HepG2 (cell line): ENCODE measurements around the gene DARS2. TPM values are rescaled to one million over a fixed set of nuclear protein-coding genes. Genes with fewer than 3 reads are reported as not detected.

Source experiments
- ATAC-seq: fragments of 200-7000 bp; cut with Tn5 transposase; 3 replicates; pipeline ENCODE4 v1.9.1; 2020; ENCODE audit warnings: mild to moderate bottlenecking, moderate library complexity
- BruUV-seq: library from RNA; stranded (reverse); fragments of 400-500 nt; replicated peaks from 2 replicates; lab custom pipeline; 2021; lab: Mats Ljungman, UMichigan
- CTCF ChIA-PET: fragments of 300-600 bp; formaldehyde crosslinking; extraction: SDS; loops from one replicate; lab custom pipeline; 2021; ENCODE audit warnings: low total read pairs, inconsistent platforms, low intra/inter-chr PET ratio; lab: Yijun Ruan, JAX
- POLR2A ChIA-PET: fragments of 350-600 bp; sonication (Branson Sonifier 250); formaldehyde crosslinking; loops from one replicate; lab custom pipeline; 2020; ENCODE audit warnings: antibody characterized with exemption, inconsistent platforms; lab: Yijun Ruan, JAX
- DNase-seq: peaks from one replicate; pipeline ENCODE4 v3.0.0-alpha.2; 2015; ENCODE audit warnings: low spot score
- FAIRE-seq: peaks from 3 replicates; lab custom pipeline; 2011; peaks lifted over from hg19 to GRCh38; lab: Jason Lieb, UNC
- H2AFZ ChIP-seq: one replicate; pipeline ENCODE4 v1.6.1; 2011; ENCODE audit warnings: low read length, inconsistent platforms
- H3K27ac ChIP-seq: fragments of 300-600 bp; 3 replicates; pipeline ENCODE4 v1.8.0; 2011; ENCODE audit warnings: mixed run types, mild to moderate bottlenecking, mixed read lengths, low read length, inconsistent platforms; ENCODE audit not compliant: insufficient read depth; ENCODE audit errors: extremely low read length
- H3K27me3 ChIP-seq, 2 experiments: fragments of 200-600 bp in 1 of 2; 2 replicates in 1 of 2; 3 replicates in 1 of 2; pipeline versions ENCODE4 v1.6.0 to v1.8.0; 2011; ENCODE audit warnings: low read length in 2 of 2, mild to moderate bottlenecking in 2 of 2, moderate library complexity in 2 of 2, inconsistent platforms in 1 of 2; ENCODE audit not compliant: insufficient read depth in 2 of 2, control insufficient read depth in 1 of 2
- H3K36me3 ChIP-seq, 2 experiments: fragments of 200-600 bp in 1 of 2; replicated peaks in 1 of 2; 2 replicates in 1 of 2; 3 replicates in 1 of 2; pipeline versions ENCODE4 v1.5.1 to v1.8.0; 2011; ENCODE audit warnings: low read length in 2 of 2, inconsistent platforms in 1 of 2; ENCODE audit not compliant: insufficient read depth in 2 of 2, control insufficient read depth in 1 of 2
- H3K4me1 ChIP-seq: 2 replicates; pipeline ENCODE4 v1.5.1; 2012; ENCODE audit warnings: low read length, inconsistent platforms; ENCODE audit not compliant: insufficient read depth
- H3K4me2 ChIP-seq: 2 replicates; pipeline ENCODE4 v1.6.0; 2011; ENCODE audit warnings: low read depth, low read length, inconsistent platforms
- H3K4me3 ChIP-seq, 3 experiments: fragments of 200-600 bp in 1 of 3; sonication (generic), shearing (Covaris generic) in 1 of 3; replicated peaks in 1 of 3; 2 replicates each; pipeline ENCODE4 v1.5.1; 2011 to 2016; ENCODE audit warnings: low read length in 3 of 3, inconsistent platforms in 2 of 3, low read depth in 2 of 3, mild to moderate bottlenecking in 2 of 3, control low read depth in 1 of 3, mixed read lengths in 1 of 3; ENCODE audit not compliant: insufficient read depth in 1 of 3
- H3K79me2 ChIP-seq: one replicate; pipeline ENCODE4 v1.6.1; 2011; ENCODE audit warnings: low read length, inconsistent platforms; ENCODE audit not compliant: insufficient read depth
- H3K9ac ChIP-seq: 2 replicates; pipeline ENCODE4 v1.6.0; 2011; ENCODE audit warnings: mild to moderate bottlenecking, low read depth, low read length, inconsistent platforms; ENCODE audit not compliant: insufficient read depth
- H3K9me3 ChIP-seq: 2 replicates; pipeline ENCODE4 v1.5.1; 2012; ENCODE audit warnings: mild to moderate bottlenecking, low read length
- H4K20me1 ChIP-seq: 2 replicates; pipeline ENCODE4 v1.6.0; 2011; ENCODE audit warnings: inconsistent platforms, mild to moderate bottlenecking, low read length, moderate library complexity; ENCODE audit not compliant: insufficient read depth
- E2F2 ChIP-seq: sonication (generic); formaldehyde crosslinking; IDR thresholded peaks from 2 replicates; pipeline ENCODE4 v1.4.0; 2020; ENCODE audit warnings: missing genetic modification reagents, borderline replicate concordance
- MAX ChIP-seq: IDR thresholded peaks from 2 replicates; pipeline ENCODE4 v1.6.1; 2012; ENCODE audit warnings: inconsistent platforms
- NR2C2 ChIP-seq: sonication (generic); formaldehyde crosslinking; IDR thresholded peaks from 2 replicates; pipeline ENCODE4 v1.4.0; 2020; ENCODE audit warnings: missing genetic modification reagents, mild to moderate bottlenecking, moderate library complexity, borderline replicate concordance
- RCOR2 ChIP-seq: IDR thresholded peaks from 2 replicates; pipeline ENCODE4 v1.6.1; 2016; ENCODE audit warnings: missing biosample characterization, missing genetic modification reagents
- TBL1XR1 ChIP-seq: fragments of 150-350 bp; IDR thresholded peaks from 2 replicates; pipeline ENCODE4 v1.6.1; 2014; ENCODE audit warnings: borderline replicate concordance, low read length; ENCODE audit not compliant: partially characterized antibody
- XBP1 ChIP-seq: sonication (generic); formaldehyde crosslinking; IDR thresholded peaks from 2 replicates; pipeline ENCODE4 v1.5.0; 2020; ENCODE audit warnings: missing genetic modification reagents
- ZBTB2 ChIP-seq: sonication (generic); formaldehyde crosslinking; IDR thresholded peaks from 2 replicates; pipeline ENCODE4 v1.8.0; 2022; ENCODE audit warnings: low read depth, missing genetic modification reagents
- ZNF121 ChIP-seq: sonication (generic); formaldehyde crosslinking; IDR thresholded peaks from 2 replicates; pipeline ENCODE4 v1.5.0; 2020; ENCODE audit warnings: mild to moderate bottlenecking, missing genetic modification reagents
- ZNF431 ChIP-seq: sonication (generic); formaldehyde crosslinking; IDR thresholded peaks from 2 replicates; pipeline ENCODE4 v1.9.0; 2022; ENCODE audit warnings: missing genetic modification reagents, low read depth, mild to moderate bottlenecking, borderline replicate concordance
- ZNF564 ChIP-seq: sonication (generic); formaldehyde crosslinking; IDR thresholded peaks from 2 replicates; pipeline ENCODE4 v1.8.1; 2023; ENCODE audit warnings: mild to moderate bottlenecking, missing genetic modification reagents
- ZNF7 ChIP-seq: IDR thresholded peaks from 2 replicates; pipeline ENCODE4 v1.6.1; 2016; ENCODE audit warnings: missing biosample characterization, missing genetic modification reagents
- WGBS: methylation state at CpG from one replicate; pipeline ENCODE4 v1.1.6; 2017; ENCODE audit warnings: low lambda C conversion rate; 5-methylcytosine and 5-hydroxymethylcytosine counted together
- in situ Hi-C: cut with HindIII; loops from 2 replicates; pipeline ENCODE4 v1.10.0; 2017; ENCODE audit warnings: low pct_unique_long_range_greater_than_20kb; ENCODE audit not compliant: extremely low pct_ligation_motif_present
- intact Hi-C: fragments of 100-400 bp; cut with micrococcal nuclease; formaldehyde crosslinking; loops from one replicate; pipeline ENCODE4 v1.10.0; 2022; ENCODE audit not compliant: unreplicated experiment
- polyA plus RNA-seq, 8 experiments: library from polyadenylated mRNA; depleted of rRNA in 3 of 8; stranded (reverse) in 7 of 8; unstranded in 1 of 8; fragments of >200 nt; fragmentation: Illumina TruSeq in 4 of 8; extraction: Trizol in 4 of 8; gene quantifications; 2 replicates each; pipeline versions ENCODE4 v1.2.1 to v1.2.3, GENCODE V29; 2011 to 2016; ENCODE audit warnings: low read depth in 4 of 8, missing spikeins in 1 of 8, mixed read lengths in 1 of 8; ENCODE audit not compliant: insufficient read depth in 1 of 8
- total RNA-seq, 5 experiments: library from RNA; depleted of rRNA; stranded (reverse); fragments of >200 nt; fragmentation: Illumina TruSeq; extraction: Trizol; gene quantifications; 2 replicates each; pipeline ENCODE4 v1.2.3, GENCODE V29; 2016; ENCODE audit warnings: low read depth in 1 of 5

Gene DARS2
- total and polyA plus RNA-seq, 2 of the 13 experiments (the other 11 are each of a cell fraction or from before 2014, with no cell fraction given) = 17.6 to 27.7 TPM

- no peak overlapping the region for H3K4me2 ChIP-seq
- H3K4me3 ChIP-seq = no peak overlapping the region
- H3K4me1 ChIP-seq = no peaks in the 10 kb centered on the region
- H3K36me3 ChIP-seq = peaks cover 11 to 38% of the 10 kb centered on the region in 2 experiments
- no peak overlapping the region for H3K27ac ChIP-seq
- H3K27me3 ChIP-seq = no peaks in the 10 kb centered on the region
- ChIA-PET POLR2A (interaction anchor here (0.6 to 0.8 kb wide), 2 partner anchors 16 to 375 kb away, joined by 4 read pairs; partner anchors contain the start of genes GAS5 and ZBTB37), CTCF (no interaction called here)
- BruUV-seq = no TSS peak
- H2AFZ ChIP-seq = no peak overlapping the region
- H4K20me1 ChIP-seq = no peaks in the 10 kb centered on the region
- FAIRE-seq (no peak), DNase-seq (no peak), ATAC-seq (no peak)
- no peak overlapping the region for H3K9ac ChIP-seq
- intact Hi-C loops = no loop called here
- no peaks in the 10 kb centered on the region for H3K79me2 ChIP-seq
- in situ Hi-C loops = no loop called here
- H3K9me3 ChIP-seq = no peaks in the 10 kb centered on the region
- WGBS = 95% methylated on average over 4 of the region's 4 CpGs
- TF ChIP-seq MAX (no peak), E2F2 (CRISPR knock-in tag) (no peak)
These were observed 27.6 kb downstream of the DARS2 start for GRCh38 chr1:173852105-173852504.

DNA sequence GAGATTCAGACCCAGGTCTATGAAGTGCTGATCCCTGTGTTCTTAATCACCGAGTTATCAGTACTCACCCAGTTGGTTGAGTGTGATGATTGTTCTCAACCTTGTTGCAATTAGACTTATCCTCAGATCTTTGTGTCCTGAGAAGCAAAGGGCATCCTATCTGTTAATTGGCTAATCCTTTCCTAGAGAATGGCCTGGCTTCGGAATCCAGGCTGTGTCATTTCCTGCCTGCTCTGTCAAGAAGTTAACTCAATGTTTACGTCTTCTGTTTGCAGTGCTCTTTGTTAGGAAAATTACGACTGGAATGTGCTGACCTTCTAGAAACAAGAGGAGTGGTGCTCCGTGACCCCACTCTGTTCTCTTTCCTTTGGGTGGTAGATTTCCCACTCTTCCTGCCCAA lies 28.6 kb downstream of the DARS2 start:
- no peak overlapping the region for H2AFZ ChIP-seq
- CTCF ChIA-PET = no interaction called here
- no peaks in the 10 kb centered on the region for H3K9me3 ChIP-seq
- POLR2A ChIA-PET = no interaction called here
- no peaks in the 10 kb centered on the region for H3K4me1 ChIP-seq
- H3K4me2 ChIP-seq = no peak overlapping the region
- peaks cover 13 to 43% of the 10 kb centered on the region in 2 experiments for H3K36me3 ChIP-seq
- no TSS peak for BruUV-seq
- no peak overlapping the region for H3K27ac ChIP-seq
- intact Hi-C loops (no loop called here), in situ Hi-C loops (no loop called here)
- H4K20me1 ChIP-seq = no peaks in the 10 kb centered on the region
- FAIRE-seq = no peak
- no peaks in the 10 kb centered on the region for H3K79me2 ChIP-seq
- no peaks in the 10 kb centered on the region for H3K27me3 ChIP-seq
- no peak overlapping the region for H3K9ac ChIP-seq
- no peak for DNase-seq
- WGBS = 89% methylated on average over 5 of the region's 5 CpGs
- no peak overlapping the region for H3K4me3 ChIP-seq
- TF ChIP-seq ZNF121 (CRISPR knock-in tag) (no peak), ZNF431 (CRISPR knock-in tag) (no peak), ZNF564 (CRISPR knock-in tag) (no peak), NR2C2 (no peak), RCOR2 (no peak), ZNF7 (CRISPR knock-in tag) (no peak), XBP1 (CRISPR knock-in tag) (no peak), TBL1XR1 (no peak), ZBTB2 (no peak)
- no peak for ATAC-seq
